ENCODE results near the gene RPS2. TPM values are rescaled to one million over a fixed set of nuclear protein-coding genes. Genes with fewer than 3 reads are reported as not detected.
"Not testable (repeated sequence)": the region's sequence is repeated elsewhere in the genome, so short reads cannot be mapped to it uniquely, and the experiment has no call there.

The RPS2 gene
- total RNA-seq (2,596 and 3,027 TPM in 2 replicates), polyA plus RNA-seq (1,683 and 2,648 TPM in 2 replicates), polyA minus RNA-seq (ENCODE audit: low replicate concordance) (5,130 and 5,630 TPM in 2 replicates)
- 3,087 and 4,723 TPM in 2 replicates for polyA plus RNA-seq (2012)

DNA sequence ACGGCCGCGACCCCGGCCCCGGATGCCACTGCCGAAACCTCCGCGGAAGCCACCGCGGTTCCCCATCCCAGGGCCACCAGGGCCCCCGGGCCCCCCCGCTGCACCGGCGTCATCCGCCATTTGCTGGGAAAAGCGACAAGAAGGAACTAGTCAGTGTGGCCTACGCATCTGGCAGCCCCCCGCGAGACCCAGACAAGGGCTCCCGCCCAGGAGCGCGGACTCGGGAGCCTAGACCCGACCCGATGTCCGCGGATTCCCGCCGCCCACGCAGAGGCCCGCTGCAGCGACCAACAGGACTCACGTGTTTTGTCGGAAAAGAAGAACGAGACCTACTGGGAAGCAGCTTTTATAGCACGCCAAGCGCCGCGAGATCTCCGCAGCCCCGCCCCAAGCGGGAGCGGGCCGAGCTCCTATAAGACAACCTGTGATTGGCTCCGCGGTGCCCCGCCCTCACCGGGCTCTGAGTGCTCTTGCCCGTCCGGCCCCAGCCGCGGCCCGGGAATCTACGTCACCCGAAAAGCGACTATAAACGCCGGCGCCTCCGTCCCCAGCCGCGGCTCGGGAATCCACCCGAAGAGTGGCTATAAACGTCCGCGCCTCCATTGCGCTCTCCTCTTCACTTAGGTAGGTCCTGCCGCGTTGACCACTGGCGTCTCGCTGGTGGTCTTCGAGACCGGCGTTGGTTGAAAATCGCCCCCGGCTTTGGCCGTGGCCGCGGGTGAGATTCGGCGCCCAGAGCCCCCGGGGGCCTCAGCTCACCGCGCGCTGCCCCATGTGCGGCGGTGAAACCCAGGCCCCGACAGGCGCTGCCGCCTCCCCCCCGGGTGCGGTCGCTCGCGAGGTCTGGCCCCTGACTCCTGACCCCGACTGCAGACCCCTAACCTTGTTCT, at the start of gene RPS2:
Gene RPS2, minus strand, starts transcription at position 321 of the 890 bp plus-strand sequence. Its CDS starts 201 bp downstream, at position 120.
- no peaks in the 10 kb centered on the region for H4K20me1 ChIP-seq (ENCODE audit: control insufficient read depth, extremely low read depth, insufficient read depth, low read length)

DNA sequence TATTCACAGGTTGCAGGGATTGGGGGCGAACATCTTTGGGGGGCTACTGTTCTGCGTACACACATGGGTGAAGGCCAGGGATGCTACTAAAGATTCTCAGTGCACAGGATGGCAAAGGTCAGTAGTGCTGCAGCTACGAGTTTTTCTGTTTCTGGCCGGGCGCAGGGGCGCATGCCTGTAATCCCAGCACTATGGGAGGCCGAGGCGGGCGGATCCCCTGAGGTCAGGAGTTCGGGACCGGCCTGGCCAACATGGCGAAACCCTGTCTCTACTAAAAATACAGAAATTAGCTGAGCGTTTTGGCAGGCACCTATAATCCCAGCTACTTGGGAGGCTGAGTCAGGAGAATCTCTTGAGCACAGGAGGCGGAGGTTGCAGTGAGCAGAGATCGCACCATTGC, 48.9 kb upstream of the RPS2 start:
- Histone ChIP-seq H3K79me2 (ENCODE audit: control insufficient read depth, insufficient read depth, low read length) (peaks cover 13% of the 10 kb centered on the region), H3K9me3 (ENCODE audit: control insufficient read depth, insufficient read depth, low read depth, low read length) (no peaks in the 10 kb centered on the region), H2AFZ (ENCODE audit: low read length) (no peak overlapping the region), H3K36me3 (ENCODE audit: control insufficient read depth, insufficient read depth, low read length) (no peaks in the 10 kb centered on the region), H3K4me3 (replicated peaks in 1 of 4; ENCODE audit: control extremely low read depth in 1 of 4, insufficient read depth in 1 of 4, low read depth in 3 of 4, low read length in 4 of 4) (no peak overlapping the region), H4K20me1 (ENCODE audit: control insufficient read depth, extremely low read depth, insufficient read depth, low read length) (no peaks in the 10 kb centered on the region), H3K27ac (ENCODE audit: insufficient read depth, low read length) (no peak overlapping the region), H3K4me1 (ENCODE audit: control insufficient read depth, extremely low read depth, insufficient read depth, low read length) (peaks cover 7% of the 10 kb centered on the region), H3K27me3 (ENCODE audit: control insufficient read depth, insufficient read depth, low read length) (no peaks in the 10 kb centered on the region), H3K9ac (ENCODE audit: insufficient read depth, low read length) (no peak overlapping the region), H3K4me2 (ENCODE audit: extremely low read depth, insufficient read depth, low read length) (no peak overlapping the region)
- TF ChIP-seq, protein P1, sequence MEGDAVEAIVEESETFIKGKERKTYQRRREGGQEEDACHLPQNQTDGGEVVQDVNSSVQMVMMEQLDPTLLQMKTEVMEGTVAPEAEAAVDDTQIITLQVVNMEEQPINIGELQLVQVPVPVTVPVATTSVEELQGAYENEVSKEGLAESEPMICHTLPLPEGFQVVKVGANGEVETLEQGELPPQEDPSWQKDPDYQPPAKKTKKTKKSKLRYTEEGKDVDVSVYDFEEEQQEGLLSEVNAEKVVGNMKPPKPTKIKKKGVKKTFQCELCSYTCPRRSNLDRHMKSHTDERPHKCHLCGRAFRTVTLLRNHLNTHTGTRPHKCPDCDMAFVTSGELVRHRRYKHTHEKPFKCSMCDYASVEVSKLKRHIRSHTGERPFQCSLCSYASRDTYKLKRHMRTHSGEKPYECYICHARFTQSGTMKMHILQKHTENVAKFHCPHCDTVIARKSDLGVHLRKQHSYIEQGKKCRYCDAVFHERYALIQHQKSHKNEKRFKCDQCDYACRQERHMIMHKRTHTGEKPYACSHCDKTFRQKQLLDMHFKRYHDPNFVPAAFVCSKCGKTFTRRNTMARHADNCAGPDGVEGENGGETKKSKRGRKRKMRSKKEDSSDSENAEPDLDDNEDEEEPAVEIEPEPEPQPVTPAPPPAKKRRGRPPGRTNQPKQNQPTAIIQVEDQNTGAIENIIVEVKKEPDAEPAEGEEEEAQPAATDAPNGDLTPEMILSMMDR (conservative IDR thresholded peaks at IDR 0.05 in 1 of 2, IDR thresholded peaks at IDR 0.05 in 1 of 2; ENCODE audit: low read depth in 1 of 2, low read length in 2 of 2), result no peak
- TF ChIP-seq EZH2 (IDR thresholded peaks at IDR 0.05; ENCODE audit: low read length, missing control alignments), result no peak
- DNase-seq (ENCODE audit: low read depth in 2 of 2), result no peak

More for the DNA sequence above, at the start of gene RPS2:
- H3K79me2 ChIP-seq (ENCODE audit: control insufficient read depth, insufficient read depth, low read length), result peaks cover 49% of the 10 kb centered on the region
- peak within 1 kb of the TSS; percentile 79 to 99 (median 88) for H3K4me3 ChIP-seq (replicated peaks in 1 of 4; ENCODE audit: control extremely low read depth in 1 of 4, insufficient read depth in 1 of 4, low read depth in 3 of 4, low read length in 4 of 4)
- H3K27me3 ChIP-seq (ENCODE audit: control insufficient read depth, insufficient read depth, low read length), result no peaks in the 10 kb centered on the region
- peak; percentile 97 to 99 for DNase-seq (ENCODE audit: low read depth in 2 of 2)
- peak within 1 kb of the TSS; percentile 96 for H3K27ac ChIP-seq (ENCODE audit: insufficient read depth, low read length)
- peaks cover 9% of the 10 kb centered on the region for H3K4me1 ChIP-seq (ENCODE audit: control insufficient read depth, extremely low read depth, insufficient read depth, low read length)
- peaks cover 26% of the 10 kb centered on the region for H3K36me3 ChIP-seq (ENCODE audit: control insufficient read depth, insufficient read depth, low read length)
- H3K9ac ChIP-seq (ENCODE audit: insufficient read depth, low read length), result peak within 1 kb of the TSS; percentile 98
- peak within 1 kb of the TSS; percentile 86 for H2AFZ ChIP-seq (ENCODE audit: low read length)
- TF ChIP-seq EZH2 (IDR thresholded peaks at IDR 0.05; ENCODE audit: low read length, missing control alignments), result no peak
- TF ChIP-seq, protein P1 (conservative IDR thresholded peaks at IDR 0.05 in 1 of 2, IDR thresholded peaks at IDR 0.05 in 1 of 2; ENCODE audit: low read depth in 1 of 2, low read length in 2 of 2), result no peak
- H3K4me2 ChIP-seq (ENCODE audit: extremely low read depth, insufficient read depth, low read length), result peak within 1 kb of the TSS; percentile 100
- H3K9me3 ChIP-seq (ENCODE audit: control insufficient read depth, insufficient read depth, low read depth, low read length), result no peaks in the 10 kb centered on the region

DNA sequence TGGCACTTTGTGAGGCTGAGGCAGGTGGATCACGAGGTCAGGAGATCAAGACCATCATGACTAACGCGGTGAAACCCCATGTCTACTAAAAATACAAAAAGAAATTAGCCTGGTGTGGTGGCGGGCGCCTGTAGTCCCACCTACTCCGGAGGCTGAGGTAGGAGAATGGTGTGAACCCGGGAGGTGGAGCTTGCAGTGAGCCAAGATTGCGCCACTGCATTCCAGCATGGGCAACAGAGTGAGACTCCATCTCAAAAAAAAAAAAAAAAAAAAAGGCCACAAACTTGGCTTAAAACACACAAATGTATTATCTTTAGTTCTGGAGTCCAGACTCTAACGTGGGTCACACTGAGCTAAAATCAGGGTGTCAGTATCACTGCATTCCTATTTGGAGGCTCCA, 47.1 kb upstream of the RPS2 start:
- not testable (repeated sequence) for H3K36me3 ChIP-seq (ENCODE audit: control insufficient read depth, insufficient read depth, low read length); H2AFZ ChIP-seq (ENCODE audit: low read length); H3K27ac ChIP-seq (ENCODE audit: insufficient read depth, low read length); H4K20me1 ChIP-seq (ENCODE audit: control insufficient read depth, extremely low read depth, insufficient read depth, low read length); H3K4me2 ChIP-seq (ENCODE audit: extremely low read depth, insufficient read depth, low read length); DNase-seq (ENCODE audit: low read depth in 2 of 2); H3K9ac ChIP-seq (ENCODE audit: insufficient read depth, low read length); H3K9me3 ChIP-seq (ENCODE audit: control insufficient read depth, insufficient read depth, low read depth, low read length); H3K27me3 ChIP-seq (ENCODE audit: control insufficient read depth, insufficient read depth, low read length); H3K4me3 ChIP-seq (replicated peaks in 1 of 4; ENCODE audit: control extremely low read depth in 1 of 4, insufficient read depth in 1 of 4, low read depth in 3 of 4, low read length in 4 of 4)
- H3K4me1 ChIP-seq (ENCODE audit: control insufficient read depth, extremely low read depth, insufficient read depth, low read length), result peaks cover 17% of the 10 kb centered on the region
- peaks cover 31% of the 10 kb centered on the region for H3K79me2 ChIP-seq (ENCODE audit: control insufficient read depth, insufficient read depth, low read length)

Measured in fibroblast of lung (primary cell).